H9 (cell line): ENCODE measurements around the gene TCEA3. TPM values are rescaled to one million over a fixed set of nuclear protein-coding genes. Genes with fewer than 3 reads are reported as not detected.

ENCODE experiments used
- DNase-seq: peaks from one replicate; pipeline ENCODE4 v3.0.0-alpha.2; 2017
- H2AFZ ChIP-seq: one replicate; pipeline ENCODE4 v1.6.1; 2013; ENCODE audit warnings: mild to moderate bottlenecking, low read length, control low read depth, moderate library complexity
- H2AK5ac ChIP-seq: 2 replicates; pipeline ENCODE4 v1.6.1; 2013; ENCODE audit warnings: low read length, control low read depth, mixed read lengths; ENCODE audit not compliant: insufficient read length
- H2BK120ac ChIP-seq: one replicate; pipeline ENCODE4 v1.6.1; 2013; ENCODE audit warnings: low read depth, mild to moderate bottlenecking, low read length, control low read depth, inconsistent platforms; ENCODE audit not compliant: poor library complexity, severe bottlenecking
- H2BK12ac ChIP-seq: 2 replicates; pipeline ENCODE4 v1.6.1; 2013; ENCODE audit warnings: low read length, control low read depth, mixed read lengths, low read depth; ENCODE audit not compliant: insufficient read length
- H2BK15ac ChIP-seq: 2 replicates; pipeline ENCODE4 v1.6.1; 2013; ENCODE audit warnings: low read depth, low read length, control low read depth
- H2BK20ac ChIP-seq: one replicate; pipeline ENCODE4 v1.6.1; 2013; ENCODE audit warnings: low read depth, mild to moderate bottlenecking, low read length, control low read depth, inconsistent platforms; ENCODE audit not compliant: poor library complexity, severe bottlenecking
- H2BK5ac ChIP-seq: 2 replicates; pipeline ENCODE4 v1.6.1; 2013; ENCODE audit warnings: low read length, control low read depth, mixed read lengths; ENCODE audit not compliant: insufficient read length
- H3K14ac ChIP-seq: 2 replicates; pipeline ENCODE4 v1.6.1; 2013; ENCODE audit warnings: low read length, control low read depth; ENCODE audit not compliant: insufficient read depth
- H3K18ac ChIP-seq: 2 replicates; pipeline ENCODE4 v1.6.1; 2013; ENCODE audit warnings: low read depth, mild to moderate bottlenecking, mixed read lengths, low read length, control low read depth; ENCODE audit not compliant: insufficient read length
- H3K23ac ChIP-seq: 2 replicates; pipeline ENCODE4 v1.6.1; 2013; ENCODE audit warnings: low read length, control low read depth, mixed read lengths, low read depth; ENCODE audit not compliant: insufficient read length
- H3K23me2 ChIP-seq: 2 replicates; pipeline ENCODE4 v1.6.1; 2013; ENCODE audit warnings: low read depth, mild to moderate bottlenecking, mixed read lengths, low read length, control low read depth; ENCODE audit not compliant: insufficient read length, poor library complexity, severe bottlenecking
- H3K27ac ChIP-seq: 2 replicates; pipeline ENCODE4 v1.5.1; 2013; ENCODE audit warnings: low read length, control low read depth, mixed read lengths, low read depth; ENCODE audit not compliant: insufficient read length
- H3K27me3 ChIP-seq: 2 replicates; pipeline ENCODE4 v1.6.1; 2013; ENCODE audit warnings: low read length, control low read depth, inconsistent platforms; ENCODE audit not compliant: insufficient read depth
- H3K4ac ChIP-seq: 2 replicates; pipeline ENCODE4 v1.6.1; 2013; ENCODE audit warnings: low read depth, mild to moderate bottlenecking, control low read depth, inconsistent platforms, low read length, moderate library complexity
- H3K4me1 ChIP-seq: 2 replicates; pipeline ENCODE4 v1.6.1; 2013; ENCODE audit warnings: low read length, control low read depth, inconsistent platforms; ENCODE audit not compliant: insufficient read depth
- H3K4me2 ChIP-seq: 2 replicates; pipeline ENCODE4 v1.6.1; 2013; ENCODE audit warnings: low read length, control low read depth, mixed read lengths; ENCODE audit not compliant: insufficient read length, insufficient read depth
- H3K56ac ChIP-seq: 2 replicates; pipeline ENCODE4 v1.6.1; 2013; ENCODE audit warnings: low read depth, mild to moderate bottlenecking, mixed read lengths, low read length, control low read depth; ENCODE audit not compliant: insufficient read length
- H3K79me1 ChIP-seq: 2 replicates; pipeline ENCODE4 v1.6.1; 2013; ENCODE audit warnings: low read depth, mild to moderate bottlenecking, moderate library complexity, low read length, control low read depth, inconsistent platforms; ENCODE audit not compliant: insufficient read depth, poor library complexity, severe bottlenecking
- H3K79me2 ChIP-seq: 2 replicates; pipeline ENCODE4 v1.6.1; 2013; ENCODE audit warnings: low read length, control low read depth, inconsistent platforms; ENCODE audit not compliant: insufficient read depth
- H3K9ac ChIP-seq: 2 replicates; pipeline ENCODE4 v1.6.1; 2013; ENCODE audit warnings: low read length, control low read depth, mixed read lengths; ENCODE audit not compliant: insufficient read length; ENCODE audit errors: extremely low read depth
- H3K9me3 ChIP-seq: one replicate; pipeline ENCODE4 v1.6.1; 2013; ENCODE audit warnings: low read depth, low read length, inconsistent platforms; ENCODE audit not compliant: control insufficient read depth
- H3T11ph ChIP-seq: one replicate; pipeline ENCODE4 v1.6.1; 2013; ENCODE audit warnings: mild to moderate bottlenecking, low read length, control low read depth, inconsistent platforms
- H4K20me1 ChIP-seq: one replicate; pipeline ENCODE4 v1.6.1; 2013; ENCODE audit not compliant: control insufficient read depth, insufficient read length, insufficient read depth
- H4K5ac ChIP-seq: 2 replicates; pipeline ENCODE4 v1.6.1; 2013; ENCODE audit warnings: low read depth, mild to moderate bottlenecking, mixed read lengths, low read length, control low read depth; ENCODE audit not compliant: insufficient read length
- H4K8ac ChIP-seq: replicated peaks from 2 replicates; pipeline ENCODE4 v1.6.1; 2013; ENCODE audit warnings: low read length, control low read depth, mixed read lengths, low read depth; ENCODE audit not compliant: insufficient read length
- H4K91ac ChIP-seq: 2 replicates; pipeline ENCODE4 v1.6.1; 2013; ENCODE audit warnings: low read depth, mild to moderate bottlenecking, moderate library complexity, mixed read lengths, low read length, control low read depth; ENCODE audit not compliant: insufficient read length
- H3K27ac Mint-ChIP-seq, 3 experiments: 2 replicates in 2 of 3; 3 replicates in 1 of 3; pipeline ENCODE4 v1.8.0; 2020 to 2021; ENCODE audit warnings: mixed read lengths in 3 of 3, mild to moderate bottlenecking in 1 of 3, moderate library complexity in 1 of 3
- H3K27me3 Mint-ChIP-seq: 2 replicates; pipeline ENCODE4 v1.8.0; 2021; ENCODE audit warnings: low read depth, mild to moderate bottlenecking, moderate library complexity, mixed read lengths
- H3K36me3 Mint-ChIP-seq, 3 experiments: 2 replicates in 2 of 3; 3 replicates in 1 of 3; pipeline ENCODE4 v1.8.0; 2020 to 2021; ENCODE audit warnings: low read depth in 3 of 3, mixed read lengths in 3 of 3; ENCODE audit not compliant: insufficient read depth in 1 of 3
- H3K4me1 Mint-ChIP-seq, 2 experiments: 2 replicates each; pipeline ENCODE4 v1.8.0; 2020; ENCODE audit warnings: mixed read lengths in 2 of 2
- H3K4me3 Mint-ChIP-seq, 2 experiments: 2 replicates in 1 of 2; 3 replicates in 1 of 2; pipeline ENCODE4 v1.8.0; 2020 to 2021; ENCODE audit warnings: mild to moderate bottlenecking in 2 of 2, mixed read lengths in 2 of 2, moderate library complexity in 1 of 2
- H3K9me3 Mint-ChIP-seq, 2 experiments: 2 replicates in 1 of 2; 3 replicates in 1 of 2; pipeline ENCODE4 v1.8.0; 2020; ENCODE audit warnings: mild to moderate bottlenecking in 2 of 2, mixed read lengths in 2 of 2, moderate library complexity in 1 of 2
- CTCF ChIP-seq: fragments of 200-600 bp; sonication (generic); conservative IDR thresholded peaks from 3 replicates; pipeline ENCODE4 v1.8.0; 2021; ENCODE audit warnings: antibody characterized with exemption, mild to moderate bottlenecking
- WGBS: extraction: QIAGEN DNeasy Blood & Tissue Kit; methylation state at CpG from one replicate; pipeline ENCODE4 v1.1.7; 2013; ENCODE audit warnings: missing lambda C conversion rate, low lambda C conversion rate, mixed read lengths; ENCODE audit not compliant: insufficient read length; ENCODE audit errors: extremely low coverage; 5-methylcytosine and 5-hydroxymethylcytosine counted together
- total RNA-seq: library from RNA; stranded (reverse); gene quantifications from 2 replicates; pipeline ENCODE4 v1.2.1, GENCODE V29; 2021

The TCEA3 gene
- total RNA-seq, 1 experiment from 2014 or later: 0.37 TPM

- Histone ChIP-seq H3K23ac (no peak overlapping the region), H4K91ac (no peak overlapping the region), H4K8ac (no peak overlapping the region), H2AFZ (no peak overlapping the region), H3K23me2 (no peaks in the 10 kb centered on the region), H3K79me2 (no peaks in the 10 kb centered on the region), H3K27me3 (peaks cover 44% of the 10 kb centered on the region; the same call in 1 of the 2 replicates), H3K9ac (no peak overlapping the region), H3K18ac (no peak overlapping the region), H3K4ac (no peak overlapping the region), H3K79me1 (no peaks in the 10 kb centered on the region), H4K20me1 (no peaks in the 10 kb centered on the region), H3K4me2 (no peak overlapping the region), H3K9me3 (peaks cover 7% of the 10 kb centered on the region), H4K5ac (no peak overlapping the region), H3T11ph (no peak overlapping the region), H2BK5ac (no peak overlapping the region), H2BK15ac (no peak overlapping the region), H2AK5ac (no peak overlapping the region), H3K4me1 (no peaks in the 10 kb centered on the region; the same call in 1 of the 2 replicates), H2BK12ac (no peak overlapping the region), H3K56ac (no peak overlapping the region), H2BK20ac (no peak overlapping the region), H3K14ac (no peak overlapping the region), H3K27ac (no peak overlapping the region), H2BK120ac (no peak overlapping the region)
- no peaks in the 10 kb centered on the region for H3K27me3 Mint-ChIP-seq
- H3K27ac Mint-ChIP-seq: no peak overlapping the region
- no peak for DNase-seq
- no peak for TF ChIP-seq CTCF
- no peaks in the 10 kb centered on the region for H3K36me3 Mint-ChIP-seq
- H3K9me3 Mint-ChIP-seq: peaks cover 0 to 5% of the 10 kb centered on the region in 2 experiments; a peak in 1 of 5 replicates
- WGBS: no CpG with 5 or more reads among the region's 15 CpGs
- H3K4me3 Mint-ChIP-seq: no peak overlapping the region
- H3K4me1 Mint-ChIP-seq: peaks cover 17 to 18% of the 10 kb centered on the region in 2 experiments
These were observed 30.8 kb downstream of the TCEA3 start for GRCh38 chr1:23393706-23394105.
